Bladder microvascular endothelial cell (primary cell): ENCODE results near the gene SLC41A1. TPM values are rescaled to one million over a fixed set of nuclear protein-coding genes. Genes with fewer than 3 reads are reported as not detected.

Experiments used
- total RNA-seq: library from RNA; depleted of rRNA; stranded (reverse); fragments of >200 nt; gene quantifications from 2 replicates; pipeline ENCODE4 v1.2.3, GENCODE V29; 2014

SLC41A1 gene
- total RNA-seq, result 5.2 and 26.4 TPM in 2 replicates

GRCh38 chr1:205812878-205813754 lies at the start of gene SLC41A1:
Gene SLC41A1, minus strand, starts transcription at chr1:205813198. Its CDS starts 2,757 bp downstream, at chr1:205810441.

GRCh38 chr1:205849619-205850355 lies 36.8 kb upstream of the SLC41A1 start, which contains the start of gene PM20D1:
Gene PM20D1, minus strand, starts transcription at chr1:205850132. Its CDS starts 60 bp downstream, at chr1:205850072.

GRCh38 chr1:205775015-205775716 lies 37.8 kb downstream of the SLC41A1 start, which contains the start of gene RAB29:
Gene RAB29, minus strand, starts transcription at chr1:205775482. Its CDS starts 526 bp downstream, at chr1:205774956.

GRCh38 chr1:205750138-205751035 lies 62.6 kb downstream of the SLC41A1 start, which contains the start of gene NUCKS1:
Gene NUCKS1, minus strand, starts transcription at chr1:205750182. Its CDS starts 209 bp downstream, at chr1:205749973.

Other genes starting within 250 kb of the SLC41A1 start
- gene ELK4, start 181.2 kb downstream of the SLC41A1 start, total RNA-seq, result 14.6 and 39.6 TPM in 2 replicates
- gene SLC45A3, start 132.7 kb downstream of the SLC41A1 start, total RNA-seq, result 3.6 and 15.1 TPM in 2 replicates
- gene NUCKS1, start 63.0 kb downstream of the SLC41A1 start, total RNA-seq, result 89.7 and 103 TPM in 2 replicates
- gene RAB29, start 37.7 kb downstream of the SLC41A1 start, total RNA-seq, result 17.2 and 27.7 TPM in 2 replicates
- gene PM20D1, start 36.9 kb upstream of the SLC41A1 start, total RNA-seq, result 0.06 TPM in 1 of 2 replicates, not detected in the other
- gene SLC26A9, start 130.3 kb upstream of the SLC41A1 start, total RNA-seq, result under 0.01 and 0.06 TPM in 2 replicates
- not detected in 2 replicates for gene RAB7B, start 190.2 kb upstream of the SLC41A1 start, total RNA-seq
- gene CTSE, start 210.7 kb upstream of the SLC41A1 start, total RNA-seq, result not detected in 2 replicates
- gene RHEX, start 240.0 kb upstream of the SLC41A1 start, total RNA-seq, result not detected in 2 replicates